CD14-positive monocyte (primary cell): ENCODE measurements around the gene EXOSC10. TPM values are rescaled to one million over a fixed set of nuclear protein-coding genes. Genes with fewer than 3 reads are reported as not detected.

Experiments used
- DNase-seq, 3 donors: peaks; one replicate each; pipeline ENCODE4 v3.0.0-alpha.2; 2011 to 2022
- H2AFZ ChIP-seq: 2 replicates; pipeline ENCODE4 v1.6.0; 2012; ENCODE audit warnings: mild to moderate bottlenecking, low read depth, low read length, inconsistent platforms; ENCODE audit not compliant: insufficient read depth, poor library complexity, severe bottlenecking
- H3K27ac ChIP-seq, 2 donors: 1 replicate in 1 of 2; 2 replicates in 1 of 2; pipeline ENCODE4 v1.5.1; 2012 to 2013; ENCODE audit warnings: low read length in 2 of 2, control low read depth in 1 of 2, inconsistent platforms in 1 of 2, low read depth in 1 of 2, mild to moderate bottlenecking in 1 of 2
- H3K27me3 ChIP-seq, 2 donors: one replicate each; pipeline versions ENCODE4 v1.6.0 to v1.6.1; 2011 to 2013; ENCODE audit warnings: low read length in 2 of 2; ENCODE audit not compliant: control insufficient read depth in 2 of 2, insufficient read depth in 2 of 2
- H3K36me3 ChIP-seq, 2 donors: replicated peaks in 1 of 2; 1 replicate in 1 of 2; 2 replicates in 1 of 2; pipeline versions ENCODE4 v1.5.1 to v1.6.1; 2012 to 2013; ENCODE audit warnings: low read length in 2 of 2, control low read depth in 1 of 2, inconsistent platforms in 1 of 2, mild to moderate bottlenecking in 1 of 2; ENCODE audit not compliant: insufficient read depth in 2 of 2, control insufficient read depth in 1 of 2
- H3K4me1 ChIP-seq, 2 donors: 1 replicate in 1 of 2; 2 replicates in 1 of 2; pipeline versions ENCODE4 v1.5.1 to v1.6.1; 2012 to 2013; ENCODE audit warnings: low read length in 2 of 2, control low read depth in 1 of 2, inconsistent platforms in 1 of 2, mild to moderate bottlenecking in 1 of 2, moderate library complexity in 1 of 2; ENCODE audit not compliant: insufficient read depth in 2 of 2, control insufficient read depth in 1 of 2
- H3K4me2 ChIP-seq: replicated peaks from 2 replicates; pipeline ENCODE3; 2012; ENCODE audit warnings: low read length, moderate library complexity, mild to moderate bottlenecking; ENCODE audit not compliant: poor library complexity, severe bottlenecking; ENCODE audit errors: extremely low read depth
- H3K4me3 ChIP-seq, 3 experiments: fragments of 200-600 bp in 1 of 3; sonication (generic) in 1 of 3; replicated peaks in 1 of 3; 1 replicate in 2 of 3; 2 replicates in 1 of 3; pipeline ENCODE4 v1.5.1; 2011 to 2013; ENCODE audit warnings: low read length in 3 of 3, mild to moderate bottlenecking in 3 of 3, control low read depth in 2 of 3, low read depth in 2 of 3, inconsistent platforms in 1 of 3, moderate library complexity in 1 of 3
- H3K79me2 ChIP-seq: 2 replicates; pipeline ENCODE4 v1.6.0; 2012; ENCODE audit warnings: mild to moderate bottlenecking, control low read depth, inconsistent platforms, low read length, moderate library complexity; ENCODE audit not compliant: insufficient read depth
- H3K9ac ChIP-seq: 2 replicates; pipeline ENCODE4 v1.6.0; 2017; ENCODE audit warnings: low read length, mild to moderate bottlenecking; ENCODE audit not compliant: insufficient read depth, poor library complexity, severe bottlenecking
- H3K9me3 ChIP-seq, 2 donors: replicated peaks in 1 of 2; 1 replicate in 1 of 2; 2 replicates in 1 of 2; pipeline versions ENCODE4 v1.5.1 to v1.6.1; 2012 to 2013; ENCODE audit warnings: low read length in 2 of 2, control low read depth in 1 of 2; ENCODE audit not compliant: control insufficient read depth in 1 of 2, insufficient read depth in 1 of 2
- H4K20me1 ChIP-seq: 2 replicates; pipeline ENCODE4 v1.6.0; 2012; ENCODE audit warnings: mild to moderate bottlenecking, low read length, control low read depth, moderate library complexity; ENCODE audit not compliant: insufficient read depth
- H3K27ac Mint-ChIP-seq, 7 donors: one replicate each; pipeline ENCODE4 v1.8.0; 2020; ENCODE audit warnings: mild to moderate bottlenecking in 7 of 7, mixed read lengths in 7 of 7, moderate library complexity in 6 of 7, inconsistent platforms in 2 of 7
- H3K27me3 Mint-ChIP-seq, 3 donors: one replicate each; pipeline ENCODE4 v1.8.0; 2021 to 2022; ENCODE audit warnings: low read depth in 3 of 3, mild to moderate bottlenecking in 3 of 3, mixed read lengths in 3 of 3, moderate library complexity in 3 of 3, inconsistent platforms in 1 of 3
- H3K36me3 Mint-ChIP-seq, 2 donors: one replicate each; pipeline ENCODE4 v1.8.0; 2020; ENCODE audit warnings: mixed read lengths in 2 of 2, inconsistent platforms in 1 of 2, mild to moderate bottlenecking in 1 of 2
- H3K4me1 Mint-ChIP-seq: one replicate; pipeline ENCODE4 v1.8.0; 2020; ENCODE audit warnings: mild to moderate bottlenecking, mixed read lengths
- H3K4me3 Mint-ChIP-seq, 2 donors: one replicate each; pipeline ENCODE4 v1.8.0; 2020; ENCODE audit warnings: mild to moderate bottlenecking in 2 of 2, mixed read lengths in 2 of 2, moderate library complexity in 1 of 2
- H3K9me3 Mint-ChIP-seq, 7 donors: one replicate each; pipeline ENCODE4 v1.8.0; 2020 to 2022; ENCODE audit warnings: mixed read lengths in 7 of 7, mild to moderate bottlenecking in 6 of 7, moderate library complexity in 6 of 7, inconsistent platforms in 2 of 7
- CTCF ChIP-seq: fragments of 200-600 bp; IDR thresholded peaks from one replicate; pipeline ENCODE4 v1.8.0; 2022; ENCODE audit warnings: antibody characterized with exemption, mild to moderate bottlenecking
- WGBS: methylation state at CpG from one replicate; pipeline ENCODE4 v1.1.5; 2013; ENCODE audit warnings: missing lambda C conversion rate; ENCODE audit not compliant: insufficient coverage; 5-methylcytosine and 5-hydroxymethylcytosine counted together
- intact Hi-C, 2 donors: fragments of 100-400 bp; cut with micrococcal nuclease; formaldehyde crosslinking; loops; one replicate each; pipeline versions ENCODE4 v1.15.0 to v1.15.1; 2023
- polyA plus RNA-seq, 3 donors: library from polyadenylated mRNA; depleted of rRNA in 1 of 3; unstranded in 2 of 3; stranded (reverse) in 1 of 3; fragments of 300-500 nt in 2 of 3; fragments of >200 nt in 1 of 3; fragmentation: Illumina TruSeq in 2 of 3; gene quantifications; 1 replicate in 2 of 3; 2 replicates in 1 of 3; pipeline ENCODE4 v1.2.3, GENCODE V29; 2012 to 2021

The EXOSC10 gene
- polyA plus RNA-seq, 3 donors = 24.0 to 66.3 (median 27.4) TPM

DNA sequence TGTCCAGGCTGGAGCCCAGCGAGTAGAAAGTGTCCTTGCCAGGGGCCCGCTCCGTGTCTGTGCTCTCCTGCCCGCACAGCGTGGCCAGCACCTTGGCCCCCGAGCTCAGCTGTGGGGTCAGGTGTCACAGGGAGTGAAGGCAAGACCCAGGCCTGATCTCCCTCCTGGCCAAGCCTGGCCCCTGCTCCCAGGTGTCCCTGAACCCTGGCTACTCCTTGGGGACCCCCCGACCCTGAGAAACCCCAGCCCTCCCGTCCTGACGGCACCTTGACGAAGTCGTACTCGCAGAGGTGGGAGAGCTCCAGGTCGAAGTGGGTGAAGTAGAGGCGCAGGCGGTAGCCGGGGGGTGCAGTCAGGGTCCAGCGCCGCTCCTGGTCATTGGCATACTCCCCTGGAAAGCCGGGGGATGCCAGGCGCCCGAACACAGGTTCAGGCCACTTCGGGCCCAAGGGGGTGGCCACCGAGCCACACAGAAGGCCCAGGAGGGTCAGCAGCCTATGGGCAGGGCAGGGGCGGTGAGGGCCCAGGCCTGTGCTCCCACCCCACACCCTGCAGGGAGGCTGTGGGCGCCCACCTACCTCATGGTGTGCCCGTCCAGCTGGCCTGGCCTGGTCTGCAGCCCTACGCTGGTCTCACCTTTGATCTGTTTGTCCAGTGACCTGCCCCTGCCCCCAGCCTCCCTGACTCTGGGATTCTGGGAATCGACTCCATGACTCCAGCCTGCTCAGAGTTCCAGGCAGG, 52.9 kb downstream of the EXOSC10 start, which contains the start of gene MASP2:
MASP2 (minus strand) TSS at position 615 of the 741 bp plus-strand sequence; CDS start at position 583, 32 bp downstream.
- Mint-ChIP-seq H3K4me1 (peaks cover 7% of the 10 kb centered on the region), H3K27ac (no peak within 1 kb of the TSS), H3K4me3 (no peak within 1 kb of the TSS), H3K9me3 (peaks cover 0 to 6% (median 0%) of the 10 kb centered on the region in 7 donors), H3K36me3 (no peaks in the 10 kb centered on the region), H3K27me3 (peaks cover 0 to 1% (median 0%) of the 10 kb centered on the region in 3 donors)
- Histone ChIP-seq H3K36me3 (no peaks in the 10 kb centered on the region), H3K9ac (no peak within 1 kb of the TSS), H4K20me1 (no peaks in the 10 kb centered on the region), H3K27me3 (no peaks in the 10 kb centered on the region), H3K9me3 (no peaks in the 10 kb centered on the region), H2AFZ (no peak within 1 kb of the TSS), H3K4me2 (no peak within 1 kb of the TSS), H3K27ac (no peak within 1 kb of the TSS), H3K4me1 (peaks cover 4 to 7% of the 10 kb centered on the region in 2 donors), H3K79me2 (no peaks in the 10 kb centered on the region), H3K4me3 (no peak within 1 kb of the TSS)
- WGBS = 97% methylated on average over 26 of the region's 28 CpGs
- no peak for TF ChIP-seq CTCF
- DNase-seq = no peak
- intact Hi-C loops = no loop called here

DNA sequence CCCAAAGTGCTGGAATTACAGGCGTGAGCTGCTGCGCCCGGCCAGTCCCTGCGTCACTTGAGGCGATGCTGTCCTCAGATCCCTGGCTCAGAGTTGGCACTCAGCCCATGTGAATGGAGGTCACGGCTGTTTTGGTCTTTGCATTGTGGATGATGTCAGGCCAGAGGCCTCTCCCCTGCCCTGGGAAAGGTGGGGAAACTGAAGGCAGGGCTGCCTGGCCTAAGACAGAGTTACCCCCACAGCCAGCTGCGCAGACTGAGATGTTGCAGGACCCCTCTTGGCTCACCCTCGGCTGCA, 53.5 kb downstream of the EXOSC10 start:
- Histone ChIP-seq H3K4me1 (peaks cover 0 to 1% of the 10 kb centered on the region in 2 donors), H3K4me2 (no peak overlapping the region), H3K9ac (no peak overlapping the region), H2AFZ (no peak overlapping the region), H3K9me3 (no peaks in the 10 kb centered on the region), H3K27ac (no peak overlapping the region), H4K20me1 (no peaks in the 10 kb centered on the region), H3K27me3 (no peaks in the 10 kb centered on the region), H3K36me3 (no peaks in the 10 kb centered on the region), H3K79me2 (no peaks in the 10 kb centered on the region), H3K4me3 (no peak overlapping the region)
- Mint-ChIP-seq H3K36me3 (no peaks in the 10 kb centered on the region), H3K4me1 (peaks cover 1% of the 10 kb centered on the region), H3K27me3 (peaks cover 0 to 1% (median 0%) of the 10 kb centered on the region in 3 donors), H3K4me3 (no peak overlapping the region), H3K9me3 (peaks cover 0 to 3% (median 0%) of the 10 kb centered on the region in 7 donors), H3K27ac (no peak overlapping the region)
- no peak for TF ChIP-seq CTCF
- no peak for DNase-seq
- WGBS = 93% methylated on average over 8 of the region's 8 CpGs
- intact Hi-C loops = no loop called here
